Endothelial cell of umbilical vein (primary cell): ENCODE data around the gene ZNF396.

Experiments
- CTCF ChIP-seq, 2 donors: IDR thresholded peaks; 1 replicate in 1 of 2; 2 replicates in 1 of 2; pipeline ENCODE4 v1.5.1; 2011; ENCODE audit warnings: low read length in 2 of 2, mild to moderate bottlenecking in 2 of 2, moderate library complexity in 2 of 2, control low read depth in 1 of 2, inconsistent platforms in 1 of 2, low read depth in 1 of 2; ENCODE audit not compliant: insufficient read depth in 1 of 2; ENCODE audit errors: extremely low read depth in 1 of 2
- POLR2A ChIP-seq: IDR thresholded peaks from 2 replicates; pipeline ENCODE4 v1.6.1; 2012; ENCODE audit warnings: low read depth, mild to moderate bottlenecking, control low read depth, low read length

- TF ChIP-seq CTCF (IDR thresholded peaks at IDR 0.05; ENCODE audit: extremely low read depth in 1 of 2, insufficient read depth in 1 of 2, low read depth in 1 of 2, low read length in 2 of 2) (no peak), POLR2A (no peak)
Observed at GRCh38 chr18:35406666-35407065, 29.5 kb upstream of the ZNF396 start.
